DMS 273 (cell line): ENCODE data around the gene PPP1CA.
"Not testable (repeated sequence)": the region's sequence is repeated elsewhere in the genome, so short reads cannot be mapped to it uniquely, and the experiment has no call there.

Experiments
- DNase-seq: peaks from one replicate; lab custom pipeline; 2025; ENCODE audit not compliant: unreplicated experiment; lab: John Stamatoyannopoulos, UW

Gene PPP1CA

DNA sequence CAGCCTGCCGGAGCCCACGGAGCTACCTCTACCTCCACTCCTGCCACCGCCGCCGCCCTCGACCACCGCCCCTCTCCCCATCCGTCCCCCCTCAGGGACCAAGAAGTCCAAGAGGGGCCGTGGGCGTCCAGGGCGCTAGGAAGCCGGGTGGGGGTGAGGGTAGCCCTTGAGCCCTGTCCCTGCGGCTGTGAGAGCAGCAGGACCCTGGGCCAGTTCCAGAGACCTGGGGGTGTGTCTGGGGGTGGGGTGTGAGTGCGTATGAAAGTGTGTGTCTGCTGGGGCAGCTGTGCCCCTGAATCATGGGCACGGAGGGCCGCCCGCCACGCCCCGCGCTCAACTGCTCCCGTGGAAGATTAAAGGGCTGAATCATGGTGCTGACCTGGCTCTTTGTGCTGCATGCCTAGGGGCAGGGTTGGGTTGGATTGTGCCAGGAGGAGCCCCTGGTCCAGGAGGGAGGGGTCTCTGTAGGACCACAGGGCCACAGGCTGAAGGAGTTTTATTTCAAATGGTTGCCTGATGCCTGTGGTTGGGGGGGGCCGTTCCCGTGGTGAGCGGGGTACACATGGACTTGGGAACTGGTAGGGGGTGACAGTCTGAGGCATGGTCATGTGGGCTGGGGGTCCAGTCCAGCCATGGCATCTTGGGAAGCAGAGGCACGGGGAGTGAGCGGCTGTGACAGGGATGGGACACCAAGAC lies 33.5 kb upstream of the PPP1CA start:
- DNase-seq: no peak

DNA sequence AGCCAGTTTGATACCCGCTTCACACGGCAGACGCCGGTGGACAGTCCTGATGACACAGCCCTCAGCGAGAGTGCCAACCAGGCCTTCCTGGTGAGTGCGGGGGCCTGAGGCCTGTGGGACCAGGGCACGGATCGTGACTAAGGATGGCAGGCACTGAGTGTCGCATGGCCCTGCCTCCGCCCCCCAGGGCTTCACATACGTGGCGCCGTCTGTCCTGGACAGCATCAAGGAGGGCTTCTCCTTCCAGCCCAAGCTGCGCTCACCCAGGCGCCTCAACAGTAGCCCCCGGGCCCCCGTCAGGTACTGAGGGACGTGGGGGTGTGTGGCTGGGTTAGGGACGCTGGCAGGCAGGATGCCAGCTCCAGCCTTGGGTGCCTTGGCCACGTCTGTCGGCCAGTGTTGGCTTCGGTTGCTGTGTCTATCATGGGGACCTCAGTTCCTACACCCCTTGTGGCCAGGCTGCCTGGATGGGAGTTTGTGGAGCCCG lies 32.8 kb upstream of the PPP1CA start:
- no peak for DNase-seq

DNA sequence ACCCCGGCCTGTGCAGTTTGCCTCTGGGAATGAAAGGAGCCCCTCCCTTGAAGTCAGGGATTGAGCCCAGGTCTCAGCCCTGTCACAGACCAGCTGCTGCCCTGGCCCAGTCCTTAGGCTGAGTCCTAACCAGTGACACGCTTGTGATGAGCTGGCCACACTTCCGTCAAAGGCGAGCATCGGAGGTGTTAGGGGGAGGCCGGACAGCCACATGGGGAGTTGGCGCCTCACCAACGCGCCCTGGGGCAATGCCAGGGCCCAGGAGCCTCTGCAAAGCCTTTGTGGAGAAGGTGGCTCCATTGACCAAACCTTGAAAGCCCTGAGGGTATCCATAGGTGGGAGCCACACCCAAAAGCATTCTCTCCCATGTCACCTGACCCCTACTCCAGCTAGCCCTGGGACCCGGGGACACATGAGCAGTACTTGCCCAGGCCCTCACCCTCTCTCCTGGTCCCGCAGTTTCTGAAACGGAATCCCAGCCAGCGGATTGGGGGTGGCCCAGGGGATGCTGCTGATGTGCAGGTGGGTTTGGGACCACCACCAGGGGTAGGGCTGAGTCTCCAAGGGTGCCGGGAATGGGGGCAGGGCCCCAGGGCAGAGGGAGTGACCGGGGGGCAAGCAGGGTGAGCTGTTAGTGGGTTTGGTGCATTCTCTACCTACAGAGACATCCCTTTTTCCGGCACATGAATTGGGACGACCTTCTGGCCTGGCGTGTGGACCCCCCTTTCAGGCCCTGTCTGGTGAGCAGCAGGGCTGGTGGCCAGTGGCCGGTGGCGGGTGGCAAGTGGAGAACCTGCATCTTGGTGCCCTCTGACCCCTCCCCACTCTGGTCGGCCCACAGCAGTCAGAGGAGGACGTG lies 32.1 kb upstream of the PPP1CA start:
- no peak for DNase-seq

DNA sequence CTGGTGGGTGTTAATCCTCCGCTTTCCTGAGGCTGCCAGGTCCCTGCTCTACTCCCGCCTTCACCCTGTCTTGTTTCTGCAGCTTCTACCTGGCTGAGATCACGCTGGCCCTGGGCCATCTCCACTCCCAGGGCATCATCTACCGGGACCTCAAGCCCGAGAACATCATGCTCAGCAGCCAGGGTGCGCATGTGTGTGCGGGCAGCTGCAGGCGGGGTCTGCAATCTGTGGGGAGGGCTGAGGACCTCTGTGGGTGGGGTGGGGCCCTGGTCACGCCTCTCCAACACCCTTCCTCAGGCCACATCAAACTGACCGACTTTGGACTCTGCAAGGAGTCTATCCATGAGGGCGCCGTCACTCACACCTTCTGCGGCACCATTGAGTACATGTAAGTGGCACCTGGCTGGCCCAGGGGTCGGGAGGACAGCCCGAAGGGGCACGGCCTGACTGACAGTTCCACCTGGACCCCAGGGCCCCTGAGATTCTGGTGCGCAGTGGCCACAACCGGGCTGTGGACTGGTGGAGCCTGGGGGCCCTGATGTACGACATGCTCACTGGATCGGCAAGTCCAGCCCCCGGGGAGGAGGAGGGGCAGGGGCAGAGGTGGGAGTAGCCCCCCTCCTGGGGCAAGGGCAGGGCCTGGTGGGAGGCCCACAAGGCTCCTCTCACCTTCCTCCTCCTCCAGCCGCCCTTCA lies 31.1 kb upstream of the PPP1CA start:
- no peak for DNase-seq

DNA sequence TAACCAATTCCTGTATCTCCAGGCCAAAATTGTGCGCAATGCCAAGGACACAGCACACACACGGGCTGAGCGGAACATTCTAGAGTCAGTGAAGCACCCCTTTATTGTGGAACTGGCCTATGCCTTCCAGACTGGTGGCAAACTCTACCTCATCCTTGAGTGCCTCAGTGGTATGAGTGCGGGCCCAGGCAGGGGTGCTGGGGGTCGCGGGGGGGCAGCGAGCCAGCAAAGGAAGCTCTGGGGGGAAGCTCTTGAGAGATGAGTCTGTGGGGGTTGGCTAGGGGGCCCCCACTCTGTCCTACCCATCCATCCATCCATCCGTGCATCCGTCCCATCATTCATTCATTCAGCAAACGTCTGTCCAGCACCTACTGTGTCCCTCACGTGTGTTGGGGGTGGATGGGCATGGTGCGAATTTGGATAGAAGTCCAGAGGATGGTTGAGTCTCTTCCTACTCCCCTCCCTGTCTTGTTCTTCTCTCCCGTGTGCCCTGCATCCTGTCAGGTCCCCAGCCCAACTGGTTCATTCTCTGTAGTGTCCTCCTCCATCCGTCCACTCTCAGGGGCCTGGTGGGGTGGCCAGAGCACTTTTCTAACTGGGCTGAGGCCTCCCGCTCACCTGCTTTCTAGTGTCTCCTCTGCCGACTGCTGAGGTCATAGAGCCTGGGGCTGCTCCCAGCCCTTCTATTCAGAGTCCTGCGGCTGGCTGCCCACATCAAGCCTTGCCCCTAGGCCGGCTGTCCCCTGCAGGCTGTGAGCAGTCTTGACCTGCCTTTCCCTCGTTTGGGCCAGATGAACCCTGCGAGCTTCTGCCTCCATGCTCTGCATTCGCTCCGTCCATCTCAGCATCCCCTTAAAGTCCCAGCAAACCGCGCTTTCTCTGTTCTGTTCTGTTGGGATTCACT lies 29.9 kb upstream of the PPP1CA start:
- DNase-seq: no peak

DNA sequence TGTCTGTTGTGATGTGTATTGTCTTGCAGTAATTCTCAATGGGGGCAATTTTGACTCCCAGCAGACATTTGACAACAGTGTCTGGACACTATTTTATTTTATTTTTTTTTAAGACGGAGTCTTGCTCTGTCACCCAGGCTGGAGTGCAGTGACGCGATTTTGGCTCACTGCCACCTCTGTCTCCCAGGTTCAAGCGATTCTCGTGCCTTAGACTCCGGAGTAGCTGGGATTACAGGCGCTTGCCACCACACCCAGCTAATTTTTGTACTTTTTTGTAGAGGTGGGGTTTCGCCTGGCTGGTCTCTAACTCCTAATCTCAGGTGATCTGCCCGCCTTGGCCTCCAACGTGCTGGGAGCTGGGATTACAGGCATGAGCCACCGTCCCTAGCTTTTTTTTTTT lies 28.1 kb upstream of the PPP1CA start:
- DNase-seq: no peak

DNA sequence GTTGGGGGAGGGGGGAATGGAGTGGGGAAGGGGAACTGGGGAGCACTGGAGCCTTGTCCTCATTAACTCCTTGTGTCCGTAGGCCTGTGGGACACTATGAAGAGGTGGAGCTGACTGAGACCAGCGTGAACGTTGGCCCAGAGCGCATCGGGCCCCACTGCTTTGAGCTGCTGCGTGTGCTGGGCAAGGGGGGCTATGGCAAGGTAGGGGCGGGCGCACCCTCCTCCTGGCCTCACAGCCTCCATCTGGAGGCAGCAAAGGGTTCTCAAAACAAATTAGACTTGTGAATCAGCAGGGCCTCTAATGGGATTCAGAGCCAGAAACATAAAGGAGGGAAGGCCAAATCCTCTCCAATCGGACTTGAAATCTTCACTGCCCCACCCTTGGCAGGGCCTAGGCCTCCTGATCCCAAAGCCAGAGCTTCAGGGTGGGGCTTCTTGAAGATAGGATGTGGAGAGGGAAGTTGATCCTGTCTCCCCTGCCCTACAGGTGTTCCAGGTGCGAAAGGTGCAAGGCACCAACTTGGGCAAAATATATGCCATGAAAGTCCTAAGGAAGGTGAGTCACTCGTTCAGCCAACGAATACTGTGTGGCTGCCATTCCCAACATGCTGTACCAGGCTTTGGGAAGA lies 27.5 kb upstream of the PPP1CA start:
- peak; percentile 25 for DNase-seq

DNA sequence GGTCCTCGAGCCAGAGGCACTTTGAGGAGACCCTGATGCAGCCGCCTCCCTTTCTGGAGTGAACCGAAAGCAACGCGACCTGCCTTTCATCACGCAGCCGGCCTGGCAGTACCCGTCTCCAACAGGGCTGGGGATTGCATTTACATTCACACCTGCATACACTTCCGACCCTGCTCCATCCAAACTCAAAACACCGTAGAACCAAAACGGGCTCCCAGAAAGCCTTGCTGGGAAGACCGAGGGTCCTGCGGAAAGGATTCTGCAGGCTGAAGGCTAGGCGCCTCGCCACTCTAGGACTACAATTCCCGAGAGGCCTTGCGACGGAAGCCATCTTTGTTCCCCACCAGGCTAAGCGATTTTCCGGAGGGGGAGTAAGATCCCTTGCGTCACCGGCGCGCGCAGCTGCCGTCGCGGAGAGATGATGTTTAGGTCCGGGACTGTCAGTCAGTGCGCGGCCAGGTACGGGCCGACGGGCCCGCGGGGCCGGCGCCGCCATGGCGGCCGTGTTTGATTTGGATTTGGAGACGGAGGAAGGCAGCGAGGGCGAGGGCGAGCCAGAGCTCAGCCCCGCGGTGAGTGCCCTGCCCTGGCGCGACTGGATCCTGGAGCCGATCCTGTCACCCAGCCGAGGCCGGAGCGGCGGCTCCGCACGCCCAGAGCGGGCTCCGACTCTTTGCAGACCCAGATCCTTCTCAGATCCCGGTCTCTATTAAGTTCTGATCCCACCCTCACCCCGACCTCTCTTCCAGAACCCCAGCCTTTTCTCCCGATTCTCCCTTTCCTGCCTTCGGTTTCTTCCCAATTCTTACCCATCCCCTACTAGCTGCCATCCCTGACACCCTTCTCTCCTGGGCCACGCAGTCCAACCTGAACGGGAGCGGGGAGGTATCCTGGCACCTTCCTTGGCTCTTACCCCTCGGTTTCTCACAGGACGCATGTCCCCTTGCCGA lies 26.7 kb upstream of the PPP1CA start, which contains the start of gene RPS6KB2:
Gene RPS6KB2 (plus strand): TSS at position 443 of the 950 bp plus-strand sequence. CDS start 52 bp downstream, at position 495.
- peak; percentile 98 for DNase-seq

DNA sequence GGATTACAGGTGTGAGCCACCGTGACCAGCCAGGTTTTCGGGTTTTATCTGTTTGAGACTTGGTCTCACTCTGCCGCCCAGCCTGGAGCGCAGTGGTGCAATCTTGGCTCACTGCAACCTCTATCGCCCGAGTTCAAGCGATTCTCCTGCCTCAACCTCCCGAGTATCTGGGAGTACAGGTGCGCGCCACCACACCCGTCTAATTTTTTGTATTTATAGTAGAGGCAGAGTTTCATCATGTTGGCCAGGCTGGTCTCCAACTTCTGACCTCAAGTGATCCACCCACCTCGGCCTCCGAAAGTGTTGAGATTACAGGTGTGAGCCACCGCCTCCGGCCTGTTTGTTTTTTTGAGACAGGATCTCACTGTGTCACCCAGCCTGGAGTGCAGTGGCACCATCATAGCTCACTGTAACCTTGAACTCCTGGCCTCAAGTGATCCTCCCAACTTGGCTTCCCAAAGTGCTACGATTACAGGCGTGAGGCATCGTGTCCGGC lies 25.8 kb upstream of the PPP1CA start:
- DNase-seq: not testable (repeated sequence)

DNA sequence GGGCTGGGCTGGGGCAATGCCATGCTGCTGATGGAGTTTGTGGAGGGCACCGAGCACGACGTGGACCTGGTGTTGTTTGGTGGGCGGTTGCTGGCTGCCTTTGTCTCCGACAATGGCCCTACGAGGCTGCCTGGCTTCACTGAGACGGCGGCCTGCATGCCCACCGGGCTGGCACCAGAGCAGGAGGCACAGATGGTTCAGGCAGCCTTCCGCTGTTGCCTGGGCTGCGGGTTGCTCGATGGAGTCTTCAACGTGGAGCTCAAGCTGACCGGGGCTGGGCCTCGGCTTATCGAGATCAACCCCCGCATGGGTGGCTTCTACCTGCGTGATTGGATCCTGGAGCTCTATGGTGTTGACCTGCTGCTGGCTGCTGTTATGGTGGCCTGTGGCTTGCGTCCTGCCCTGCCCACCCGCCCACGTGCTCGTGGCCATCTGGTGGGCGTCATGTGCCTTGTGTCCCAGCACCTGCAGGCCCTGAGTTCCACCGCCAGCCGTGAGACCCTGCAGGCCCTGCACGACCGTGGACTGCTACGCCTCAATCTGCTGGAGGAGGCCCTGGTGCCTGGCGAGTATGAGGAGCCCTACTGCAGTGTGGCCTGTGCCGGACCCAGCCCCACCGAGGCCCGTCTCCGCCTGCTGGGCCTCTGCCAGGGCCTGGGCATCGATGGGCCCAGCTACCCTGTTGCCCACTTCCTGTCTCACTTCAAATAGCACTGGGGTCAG lies 22.4 kb upstream of the PPP1CA start:
- no peak for DNase-seq

DNA sequence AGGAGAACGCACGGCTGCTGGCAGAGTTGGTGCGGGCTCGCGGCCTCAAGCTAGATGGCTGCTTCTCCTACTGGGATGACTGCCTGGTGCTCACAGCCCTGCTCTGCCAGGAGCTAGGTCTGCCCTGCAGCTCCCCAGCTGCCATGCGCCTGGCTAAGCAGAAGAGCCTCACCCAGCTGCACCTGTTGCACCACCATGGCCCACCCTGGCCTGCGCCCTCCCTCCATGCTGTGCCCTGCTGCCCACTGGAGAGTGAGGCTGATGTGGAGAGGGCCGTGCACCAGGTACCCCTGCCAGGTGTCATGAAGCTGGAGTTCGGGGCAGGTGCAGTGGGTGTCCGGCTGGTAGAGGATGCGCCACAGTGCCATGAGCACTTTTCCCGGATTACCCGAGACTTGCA lies 21.8 kb upstream of the PPP1CA start:
- DNase-seq: no peak

DNA sequence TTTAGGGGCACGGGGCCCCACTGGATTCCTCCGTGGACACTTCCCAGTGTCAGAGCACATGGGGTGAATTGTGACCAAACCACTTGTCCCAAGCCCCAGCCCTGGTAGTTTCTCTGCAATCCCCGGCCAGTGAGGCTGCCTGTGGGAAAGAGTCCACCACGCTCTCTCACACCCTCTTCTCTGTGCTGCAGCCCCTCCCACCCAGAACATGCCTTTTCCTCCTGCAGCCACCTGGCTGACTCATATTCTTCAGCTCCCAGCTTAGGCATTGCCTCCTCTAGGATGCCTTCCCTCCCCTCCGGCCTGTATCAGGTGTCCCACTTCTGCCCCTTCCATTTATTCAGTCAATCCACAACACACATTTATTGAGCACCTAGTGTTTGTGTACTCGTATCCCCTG lies 21.2 kb upstream of the PPP1CA start:
- peak; percentile 43 for DNase-seq

DNA sequence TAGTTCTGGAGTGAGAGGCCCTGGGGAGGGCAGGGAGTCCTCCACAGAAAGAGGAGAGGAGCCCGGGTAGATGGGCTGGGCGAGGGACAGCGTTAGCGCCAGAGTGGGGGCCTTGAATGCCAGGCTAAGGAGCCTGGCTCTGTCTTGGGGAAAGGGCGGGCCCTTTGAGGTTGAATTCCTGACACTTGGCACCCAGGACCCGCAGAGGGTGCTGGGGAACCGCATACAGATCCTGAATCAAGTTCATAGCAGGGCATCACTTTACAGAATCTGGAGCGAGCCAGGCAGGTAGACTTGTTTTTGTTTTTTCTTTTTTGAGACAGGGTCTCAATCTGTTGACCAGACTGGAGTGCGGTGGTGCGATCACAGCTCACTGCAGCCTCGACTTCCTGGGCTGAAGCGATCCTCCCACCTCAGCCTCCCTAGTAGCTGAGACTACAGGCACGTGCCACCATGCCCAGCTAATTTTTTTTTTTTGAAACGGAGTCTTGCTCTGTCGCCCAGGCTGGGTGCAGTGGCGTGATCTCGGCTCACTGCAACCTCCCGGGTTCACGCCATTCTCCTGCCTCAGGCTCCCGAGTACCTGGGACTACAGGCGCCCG lies 19.9 kb upstream of the PPP1CA start:
- DNase-seq: peak; percentile 58

DNA sequence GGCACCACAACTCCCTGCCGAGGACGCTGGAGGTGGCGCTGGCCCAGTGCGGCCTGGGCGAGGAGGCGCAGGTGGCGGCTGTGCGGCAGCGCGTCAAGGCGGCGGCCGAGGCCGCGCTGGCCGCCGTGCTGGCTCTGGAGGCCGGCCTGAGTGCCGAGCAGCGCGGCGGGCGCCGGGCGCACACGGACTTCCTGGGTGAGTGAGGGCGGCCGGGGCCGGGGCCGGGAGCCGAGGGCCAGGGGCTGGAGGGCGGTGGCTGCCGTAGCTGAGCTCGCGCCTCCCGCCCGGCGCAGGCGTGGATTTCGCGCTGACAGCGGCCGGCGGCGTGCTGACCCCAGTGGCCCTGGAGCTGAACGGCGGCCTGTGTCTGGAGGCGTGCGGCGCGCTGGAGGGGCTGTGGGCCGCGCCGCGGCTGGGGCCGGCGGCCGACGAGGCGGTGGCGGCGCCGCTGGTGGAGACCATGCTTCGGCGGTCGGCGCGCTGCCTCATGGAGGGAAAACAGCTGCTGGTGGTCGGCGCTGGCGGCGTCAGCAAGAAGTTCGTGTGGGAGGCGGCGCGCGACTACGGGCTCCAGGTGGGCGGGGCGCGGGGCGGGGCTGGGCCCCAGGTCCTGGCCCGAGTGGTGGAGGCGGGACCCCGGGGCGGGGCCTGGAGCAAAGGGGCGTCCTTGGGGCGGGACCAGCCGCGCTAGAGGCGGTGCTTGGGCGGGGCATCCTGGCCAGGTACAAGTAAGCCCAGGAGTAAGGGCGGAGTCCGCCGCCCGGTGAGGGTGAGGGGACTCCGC lies 19.2 kb upstream of the PPP1CA start:
- DNase-seq: peak; percentile 93

DNA sequence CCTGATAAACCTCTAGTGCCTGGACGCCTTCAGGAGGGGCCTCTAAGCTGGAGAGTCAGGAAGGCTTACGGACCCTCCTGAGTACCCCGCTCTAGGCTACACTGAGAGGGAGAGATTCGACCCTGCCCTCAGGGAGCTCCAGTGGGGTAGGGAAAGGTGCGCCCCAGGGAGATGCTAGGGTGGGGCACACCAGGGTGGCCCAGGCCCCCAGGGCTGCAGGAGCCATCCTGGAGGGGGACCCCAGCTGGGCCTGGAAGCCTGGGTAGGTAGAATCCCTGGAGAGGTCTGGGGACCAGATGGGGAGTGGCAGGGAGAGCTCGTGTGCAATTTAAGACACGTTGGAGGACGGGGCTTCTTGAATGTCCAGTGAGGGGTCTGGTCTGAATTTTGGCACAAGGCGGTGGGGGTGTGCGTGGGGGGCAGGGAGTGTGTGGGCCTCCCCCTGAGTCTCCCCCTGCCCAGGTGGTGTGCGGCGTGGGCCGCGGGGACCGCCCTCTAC lies 18.5 kb upstream of the PPP1CA start:
- peak; percentile 53 for DNase-seq

DNA sequence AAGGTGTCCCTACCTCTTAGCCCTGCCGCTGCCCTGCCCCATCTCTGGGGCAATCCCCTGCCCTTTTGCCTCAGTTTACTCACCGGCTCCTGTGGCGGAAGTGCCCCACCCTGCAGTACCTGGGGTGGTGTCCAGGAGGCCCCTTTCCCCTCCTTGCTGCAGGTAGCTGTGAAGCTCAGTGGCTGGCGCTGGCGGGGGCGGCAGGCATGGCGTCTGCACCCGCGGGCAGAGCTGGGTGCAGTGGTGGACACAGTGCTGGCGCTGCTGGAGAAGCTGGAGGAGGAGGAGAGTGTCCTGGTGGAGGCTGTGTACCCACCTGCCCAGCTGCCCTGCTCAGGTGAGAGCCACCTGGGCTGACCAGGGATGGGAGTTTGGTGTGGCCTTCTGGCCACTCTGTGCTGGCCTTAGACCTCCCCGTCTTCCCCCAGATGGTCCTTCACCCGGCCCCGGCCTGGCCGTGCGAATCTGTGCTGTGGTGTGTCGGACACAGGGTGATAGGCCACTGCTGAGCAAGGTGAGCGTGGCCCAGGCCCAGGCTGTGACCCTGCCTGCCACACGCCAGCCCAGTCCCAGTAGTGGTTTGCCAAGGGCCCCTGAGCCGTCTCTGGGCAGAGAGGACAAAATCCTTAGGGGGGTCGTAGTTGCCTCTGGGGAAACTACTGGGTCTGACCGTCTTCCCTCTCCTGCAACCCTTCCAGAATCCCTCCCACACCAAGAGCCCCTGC lies 17.8 kb upstream of the PPP1CA start:
- no peak for DNase-seq
